Gastroesophageal sphincter (tissue), 3 donors: ENCODE measurements around the gene POLN.

Source experiments
- EP300 ChIP-seq: sonication (generic); formaldehyde crosslinking; IDR thresholded peaks from one replicate; pipeline ENCODE4 v1.6.1; 2017; ENCODE audit warnings: antibody characterized with exemption, mild to moderate bottlenecking
- POLR2A ChIP-seq, 2 donors: fragments of 450-650 bp; IDR thresholded peaks; one replicate each; pipeline ENCODE4 v1.6.1; 2017; ENCODE audit warnings: antibody characterized with exemption in 2 of 2, mild to moderate bottlenecking in 2 of 2, moderate library complexity in 1 of 2
- POLR2AphosphoS5 ChIP-seq: sonication (generic); formaldehyde crosslinking; IDR thresholded peaks from one replicate; pipeline ENCODE4 v1.6.1; 2017; ENCODE audit warnings: antibody characterized with exemption
- TF ChIP-seq, protein P1 (sequence below), 4 experiments: fragments of 200-600 bp in 2 of 4; fragments of 450-650 bp in 2 of 4; sonication (generic) in 1 of 4; IDR thresholded peaks; one replicate each; pipeline ENCODE4 v1.5.1; 2017 to 2019; ENCODE audit warnings: antibody characterized with exemption in 4 of 4, mild to moderate bottlenecking in 2 of 4, moderate library complexity in 2 of 4

DNA sequence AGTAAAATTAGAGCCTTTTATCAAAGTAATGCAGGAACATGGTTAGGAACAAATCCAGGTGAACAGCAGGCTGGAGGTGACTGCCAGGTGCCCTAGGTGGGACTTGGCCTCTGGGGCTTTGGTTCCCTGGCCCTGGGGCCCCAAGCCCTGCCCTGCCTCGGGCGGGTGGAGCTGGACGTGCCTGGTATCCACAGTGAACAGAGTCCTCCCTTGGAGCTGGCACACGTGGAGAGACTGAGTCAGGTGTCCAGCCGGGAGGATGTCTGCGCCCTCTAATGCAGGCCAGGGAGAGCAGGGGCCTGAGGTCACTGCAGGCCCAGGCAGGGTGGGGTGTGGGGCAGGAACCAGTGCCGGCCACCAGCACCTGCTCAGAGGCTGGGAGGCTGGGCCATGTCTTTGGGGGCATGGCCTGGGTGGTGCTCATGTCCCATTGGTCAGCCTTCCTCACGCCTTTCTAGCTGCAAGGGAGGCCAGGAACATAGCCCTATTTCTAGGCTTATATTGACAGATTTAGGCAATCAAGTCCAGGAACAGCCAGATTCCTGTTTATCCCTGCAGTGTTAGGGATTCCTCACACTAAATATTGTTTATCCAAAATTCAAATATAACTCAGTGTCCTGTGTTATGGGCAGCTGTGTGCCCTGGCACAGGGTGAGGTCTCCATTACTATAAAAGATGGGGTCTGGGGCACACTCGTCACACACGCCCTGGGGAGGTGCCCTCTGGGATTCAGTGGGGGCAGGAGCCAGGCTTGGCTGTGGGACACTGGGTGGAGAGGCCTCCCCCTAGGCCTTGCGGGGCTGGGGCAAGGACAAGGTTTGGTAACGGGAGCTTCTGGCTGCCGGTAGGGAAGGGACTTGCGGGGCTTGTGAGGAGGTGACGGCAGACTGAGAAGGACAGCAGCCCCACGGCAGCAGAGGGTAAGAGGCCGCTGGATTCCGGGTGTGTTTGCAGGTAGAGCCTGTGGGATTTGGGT, 197.1 kb downstream of the POLN start:
- TF ChIP-seq, protein P1, sequence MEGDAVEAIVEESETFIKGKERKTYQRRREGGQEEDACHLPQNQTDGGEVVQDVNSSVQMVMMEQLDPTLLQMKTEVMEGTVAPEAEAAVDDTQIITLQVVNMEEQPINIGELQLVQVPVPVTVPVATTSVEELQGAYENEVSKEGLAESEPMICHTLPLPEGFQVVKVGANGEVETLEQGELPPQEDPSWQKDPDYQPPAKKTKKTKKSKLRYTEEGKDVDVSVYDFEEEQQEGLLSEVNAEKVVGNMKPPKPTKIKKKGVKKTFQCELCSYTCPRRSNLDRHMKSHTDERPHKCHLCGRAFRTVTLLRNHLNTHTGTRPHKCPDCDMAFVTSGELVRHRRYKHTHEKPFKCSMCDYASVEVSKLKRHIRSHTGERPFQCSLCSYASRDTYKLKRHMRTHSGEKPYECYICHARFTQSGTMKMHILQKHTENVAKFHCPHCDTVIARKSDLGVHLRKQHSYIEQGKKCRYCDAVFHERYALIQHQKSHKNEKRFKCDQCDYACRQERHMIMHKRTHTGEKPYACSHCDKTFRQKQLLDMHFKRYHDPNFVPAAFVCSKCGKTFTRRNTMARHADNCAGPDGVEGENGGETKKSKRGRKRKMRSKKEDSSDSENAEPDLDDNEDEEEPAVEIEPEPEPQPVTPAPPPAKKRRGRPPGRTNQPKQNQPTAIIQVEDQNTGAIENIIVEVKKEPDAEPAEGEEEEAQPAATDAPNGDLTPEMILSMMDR (IDR thresholded peaks at IDR 0.05) = no peak
- no peak for TF ChIP-seq POLR2A (IDR thresholded peaks at IDR 0.05)
- TF ChIP-seq POLR2AphosphoS5 = no peak
- TF ChIP-seq EP300 = no peak
